MM.1S (cell line): ENCODE data around the gene NBAS.

Experiments used
- CTCF ChIP-seq: fragments of 300-600 bp; sonication (generic); IDR thresholded peaks from 2 replicates; pipeline ENCODE4 v1.5.1; 2016; ENCODE audit warnings: antibody characterized with exemption, low read length, mixed read lengths
- EZH2 ChIP-seq: fragments of 300-600 bp; sonication (generic); optimal IDR thresholded peaks from 2 replicates; pipeline ENCODE3; 2017; ENCODE audit warnings: low read depth, mild to moderate bottlenecking, antibody characterized with exemption, low read length, mixed read lengths
- EZH2phosphoT487 ChIP-seq: fragments of 300-600 bp; sonication (generic); IDR thresholded peaks from 2 replicates; pipeline ENCODE4 v1.6.1; 2018; ENCODE audit warnings: antibody characterized with exemption, low read length

GRCh38 chr2:15170070-15170775 is 390.9 kb downstream of the NBAS start:
- TF ChIP-seq CTCF (no peak), EZH2 (no peak), EZH2phosphoT487 (no peak)
